Measurements from ENCODE around the gene DCBLD1.
A peak's percentile ranks its signal among the peaks of the same experiment; 100 is the strongest.

DCBLD1 gene

DNA sequence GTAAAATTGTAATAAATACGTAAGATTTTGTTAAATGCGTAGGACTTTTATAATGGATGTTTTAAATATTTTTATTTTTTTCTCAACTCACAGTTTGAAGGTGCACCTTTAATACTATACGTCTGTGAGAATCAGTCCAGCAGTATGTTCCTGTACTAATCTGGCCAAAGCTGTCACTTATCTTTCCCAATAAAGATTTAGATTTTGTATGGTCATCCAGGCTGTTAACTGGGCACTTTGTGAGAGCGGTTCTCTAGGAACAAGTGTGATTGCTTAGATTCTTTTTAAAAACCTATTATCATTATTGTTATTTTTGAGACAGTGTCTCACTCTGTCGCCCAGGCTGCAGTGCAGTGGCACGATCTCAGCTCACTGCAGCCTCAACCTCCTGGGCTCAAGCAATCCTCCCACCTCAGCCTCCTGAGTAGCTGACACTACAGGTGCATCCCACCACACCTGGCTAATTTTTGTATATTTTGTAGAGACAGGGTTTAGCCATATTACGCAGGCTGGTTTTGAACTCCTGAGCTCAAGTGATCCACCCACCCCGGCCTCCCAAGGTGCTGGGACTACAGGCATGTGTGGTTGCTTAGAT lies 1.7 kb downstream of the DCBLD1 start:
- H3K27ac ChIP-seq (ENCODE audit: extremely low read depth, low read depth, low read length), result no peak overlapping the region
- H3K9me3 ChIP-seq (ENCODE audit: control insufficient read depth, insufficient read depth, low read depth, low read length), result no peaks in the 10 kb centered on the region
- H3K4me3 ChIP-seq (ENCODE audit: low read depth, low read length), result peak overlapping the region; percentile 85
- H3K36me3 ChIP-seq (ENCODE audit: control insufficient read depth in 2 of 2, insufficient read depth in 1 of 2, low read length in 2 of 2), result peaks cover 0 to 12% of the 10 kb centered on the region in 2 experiments; a peak in 1 of 3 replicates
- TF ChIP-seq, protein P1, sequence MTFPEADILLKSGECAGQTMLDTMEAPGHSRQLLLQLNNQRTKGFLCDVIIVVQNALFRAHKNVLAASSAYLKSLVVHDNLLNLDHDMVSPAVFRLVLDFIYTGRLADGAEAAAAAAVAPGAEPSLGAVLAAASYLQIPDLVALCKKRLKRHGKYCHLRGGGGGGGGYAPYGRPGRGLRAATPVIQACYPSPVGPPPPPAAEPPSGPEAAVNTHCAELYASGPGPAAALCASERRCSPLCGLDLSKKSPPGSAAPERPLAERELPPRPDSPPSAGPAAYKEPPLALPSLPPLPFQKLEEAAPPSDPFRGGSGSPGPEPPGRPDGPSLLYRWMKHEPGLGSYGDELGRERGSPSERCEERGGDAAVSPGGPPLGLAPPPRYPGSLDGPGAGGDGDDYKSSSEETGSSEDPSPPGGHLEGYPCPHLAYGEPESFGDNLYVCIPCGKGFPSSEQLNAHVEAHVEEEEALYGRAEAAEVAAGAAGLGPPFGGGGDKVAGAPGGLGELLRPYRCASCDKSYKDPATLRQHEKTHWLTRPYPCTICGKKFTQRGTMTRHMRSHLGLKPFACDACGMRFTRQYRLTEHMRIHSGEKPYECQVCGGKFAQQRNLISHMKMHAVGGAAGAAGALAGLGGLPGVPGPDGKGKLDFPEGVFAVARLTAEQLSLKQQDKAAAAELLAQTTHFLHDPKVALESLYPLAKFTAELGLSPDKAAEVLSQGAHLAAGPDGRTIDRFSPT (tag by site-specific recombination; IDR thresholded peaks at IDR 0.05), result no peak
- TF ChIP-seq GFI1B (tag by site-specific recombination; IDR thresholded peaks at IDR 0.05) (no peak), ZNF274 (IDR thresholded peaks at IDR 0.05; ENCODE audit: low read length) (no peak), ZNF274 (tag by site-specific recombination; IDR thresholded peaks at IDR 0.05; ENCODE audit: borderline replicate concordance) (no peak), ZNF561 (tag by site-specific recombination; IDR thresholded peaks at IDR 0.05; ENCODE audit: borderline replicate concordance) (no peak), SALL2 (tag by site-specific recombination; IDR thresholded peaks at IDR 0.05; ENCODE audit: borderline replicate concordance) (no peak), ZNF521 (tag by site-specific recombination; IDR thresholded peaks at IDR 0.05) (no peak), YY1 (tag by site-specific recombination; IDR thresholded peaks at IDR 0.05) (no peak), ZNF324 (tag by site-specific recombination; IDR thresholded peaks at IDR 0.05) (no peak), KLF10 (tag by site-specific recombination; IDR thresholded peaks at IDR 0.05) (no peak), ZNF341 (tag by site-specific recombination; IDR thresholded peaks at IDR 0.05; ENCODE audit: low read depth) (no peak), ZIC2 (tag by site-specific recombination; IDR thresholded peaks at IDR 0.05) (no peak), YY2 (tag by site-specific recombination; IDR thresholded peaks at IDR 0.05) (no peak)
- TF ChIP-seq, protein P2, sequence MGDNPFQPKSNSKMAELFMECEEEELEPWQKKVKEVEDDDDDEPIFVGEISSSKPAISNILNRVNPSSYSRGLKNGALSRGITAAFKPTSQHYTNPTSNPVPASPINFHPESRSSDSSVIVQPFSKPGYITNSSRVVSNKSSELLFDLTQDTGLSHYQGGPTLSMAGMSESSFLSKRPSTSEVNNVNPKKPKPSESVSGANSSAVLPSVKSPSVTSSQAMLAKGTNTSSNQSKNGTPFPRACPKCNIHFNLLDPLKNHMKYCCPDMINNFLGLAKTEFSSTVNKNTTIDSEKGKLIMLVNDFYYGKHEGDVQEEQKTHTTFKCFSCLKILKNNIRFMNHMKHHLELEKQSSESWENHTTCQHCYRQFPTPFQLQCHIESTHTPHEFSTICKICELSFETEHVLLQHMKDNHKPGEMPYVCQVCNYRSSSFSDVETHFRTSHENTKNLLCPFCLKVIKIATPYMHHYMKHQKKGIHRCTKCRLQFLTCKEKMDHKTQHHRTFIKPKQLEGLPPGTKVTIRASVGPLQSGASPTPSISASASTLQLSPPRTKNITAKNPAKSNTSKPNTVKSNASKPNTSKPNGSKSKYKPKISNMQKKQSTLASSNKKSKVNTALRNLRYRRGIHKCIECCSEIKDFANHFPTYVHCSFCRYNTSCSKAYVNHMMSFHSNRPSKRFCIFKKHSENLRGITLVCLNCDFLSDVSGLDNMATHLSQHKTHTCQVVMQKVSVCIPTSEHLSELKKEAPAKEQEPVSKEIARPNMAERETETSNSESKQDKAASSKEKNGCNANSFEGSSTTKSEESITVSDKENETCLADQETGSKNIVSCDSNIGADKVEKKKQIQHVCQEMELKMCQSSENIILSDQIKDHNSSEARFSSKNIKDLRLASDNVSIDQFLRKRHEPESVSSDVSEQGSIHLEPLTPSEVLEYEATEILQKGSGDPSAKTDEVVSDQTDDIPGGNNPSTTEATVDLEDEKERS (tag by site-specific recombination; IDR thresholded peaks at IDR 0.05), result no peak
- TF ChIP-seq, protein P3, sequence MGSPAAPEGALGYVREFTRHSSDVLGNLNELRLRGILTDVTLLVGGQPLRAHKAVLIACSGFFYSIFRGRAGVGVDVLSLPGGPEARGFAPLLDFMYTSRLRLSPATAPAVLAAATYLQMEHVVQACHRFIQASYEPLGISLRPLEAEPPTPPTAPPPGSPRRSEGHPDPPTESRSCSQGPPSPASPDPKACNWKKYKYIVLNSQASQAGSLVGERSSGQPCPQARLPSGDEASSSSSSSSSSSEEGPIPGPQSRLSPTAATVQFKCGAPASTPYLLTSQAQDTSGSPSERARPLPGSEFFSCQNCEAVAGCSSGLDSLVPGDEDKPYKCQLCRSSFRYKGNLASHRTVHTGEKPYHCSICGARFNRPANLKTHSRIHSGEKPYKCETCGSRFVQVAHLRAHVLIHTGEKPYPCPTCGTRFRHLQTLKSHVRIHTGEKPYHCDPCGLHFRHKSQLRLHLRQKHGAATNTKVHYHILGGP (tag by site-specific recombination; IDR thresholded peaks at IDR 0.05), result no peak
- CTCF ChIA-PET, result interaction anchor here (1.3 to 2.5 kb wide), 2 partner anchors 12 to 34 kb away, joined by 9 to 13 read pairs; no protein-coding TSS in a partner anchor
- H3K4me1 ChIP-seq (ENCODE audit: control insufficient read depth, insufficient read depth, low read length), result no peaks in the 10 kb centered on the region
- POLR2A ChIA-PET, result interaction anchor here (1.2 to 3.4 kb wide), 5 partner anchors 10 to 118 kb away, joined by 4 to 22 read pairs (median 5); partner anchors contain the start of gene GOPC

DNA sequence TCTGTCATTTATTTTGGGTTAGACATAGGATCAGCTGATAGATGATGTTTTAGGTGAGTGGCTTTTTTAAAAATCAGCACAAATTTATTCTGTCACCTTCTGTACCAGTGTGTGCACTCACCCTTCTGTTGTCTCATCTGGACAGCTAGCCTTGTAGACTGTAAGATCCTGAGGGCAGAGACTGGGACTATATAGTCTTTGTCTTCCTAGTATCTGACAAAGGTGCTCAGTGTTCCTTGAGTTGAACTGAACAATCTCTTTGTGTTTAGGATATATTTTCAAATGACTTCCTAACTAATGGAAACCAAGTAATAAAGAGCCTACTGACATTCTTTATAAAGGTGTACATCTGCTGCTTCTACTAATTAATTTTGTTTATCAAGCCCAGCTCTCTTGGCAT lies 3.0 kb downstream of the DCBLD1 start:
- H3K9me3 ChIP-seq (ENCODE audit: control insufficient read depth, insufficient read depth, low read depth, low read length), result no peaks in the 10 kb centered on the region
- peaks cover 0 to 12% of the 10 kb centered on the region in 2 experiments; a peak in 1 of 3 replicates for H3K36me3 ChIP-seq (ENCODE audit: control insufficient read depth in 2 of 2, insufficient read depth in 1 of 2, low read length in 2 of 2)
- H3K4me1 ChIP-seq (ENCODE audit: control insufficient read depth, insufficient read depth, low read length), result no peaks in the 10 kb centered on the region
- H3K27ac ChIP-seq (ENCODE audit: extremely low read depth, low read depth, low read length), result no peak overlapping the region
- CTCF ChIA-PET, result interaction anchor here (0.6 to 2.5 kb wide), 4 partner anchors 11 to 70 kb away, joined by 3 to 13 read pairs (median 4); no protein-coding TSS in a partner anchor
- POLR2A ChIA-PET, result interaction anchor here (3.4 kb wide), 1 partner anchor 117 kb away, joined by 22 read pairs; the partner anchor contains the start of gene GOPC
- H3K4me3 ChIP-seq (ENCODE audit: low read depth, low read length), result no peak overlapping the region
- TF ChIP-seq TRIM28 (IDR thresholded peaks at IDR 0.05; ENCODE audit: borderline replicate concordance, low read length), result no peak
- no peak for TF ChIP-seq SCRT1 (tag by site-specific recombination; IDR thresholded peaks at IDR 0.05; ENCODE audit: borderline replicate concordance)
- TF ChIP-seq, protein P4, sequence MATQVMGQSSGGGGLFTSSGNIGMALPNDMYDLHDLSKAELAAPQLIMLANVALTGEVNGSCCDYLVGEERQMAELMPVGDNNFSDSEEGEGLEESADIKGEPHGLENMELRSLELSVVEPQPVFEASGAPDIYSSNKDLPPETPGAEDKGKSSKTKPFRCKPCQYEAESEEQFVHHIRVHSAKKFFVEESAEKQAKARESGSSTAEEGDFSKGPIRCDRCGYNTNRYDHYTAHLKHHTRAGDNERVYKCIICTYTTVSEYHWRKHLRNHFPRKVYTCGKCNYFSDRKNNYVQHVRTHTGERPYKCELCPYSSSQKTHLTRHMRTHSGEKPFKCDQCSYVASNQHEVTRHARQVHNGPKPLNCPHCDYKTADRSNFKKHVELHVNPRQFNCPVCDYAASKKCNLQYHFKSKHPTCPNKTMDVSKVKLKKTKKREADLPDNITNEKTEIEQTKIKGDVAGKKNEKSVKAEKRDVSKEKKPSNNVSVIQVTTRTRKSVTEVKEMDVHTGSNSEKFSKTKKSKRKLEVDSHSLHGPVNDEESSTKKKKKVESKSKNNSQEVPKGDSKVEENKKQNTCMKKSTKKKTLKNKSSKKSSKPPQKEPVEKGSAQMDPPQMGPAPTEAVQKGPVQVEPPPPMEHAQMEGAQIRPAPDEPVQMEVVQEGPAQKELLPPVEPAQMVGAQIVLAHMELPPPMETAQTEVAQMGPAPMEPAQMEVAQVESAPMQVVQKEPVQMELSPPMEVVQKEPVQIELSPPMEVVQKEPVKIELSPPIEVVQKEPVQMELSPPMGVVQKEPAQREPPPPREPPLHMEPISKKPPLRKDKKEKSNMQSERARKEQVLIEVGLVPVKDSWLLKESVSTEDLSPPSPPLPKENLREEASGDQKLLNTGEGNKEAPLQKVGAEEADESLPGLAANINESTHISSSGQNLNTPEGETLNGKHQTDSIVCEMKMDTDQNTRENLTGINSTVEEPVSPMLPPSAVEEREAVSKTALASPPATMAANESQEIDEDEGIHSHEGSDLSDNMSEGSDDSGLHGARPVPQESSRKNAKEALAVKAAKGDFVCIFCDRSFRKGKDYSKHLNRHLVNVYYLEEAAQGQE (tag by site-specific recombination; IDR thresholded peaks at IDR 0.05), result no peak
- no peak for TF ChIP-seq ZNF146 (tag by site-specific recombination; IDR thresholded peaks at IDR 0.05)
